Measurements from ENCODE around the gene VPS13C. TPM values are rescaled to one million over a fixed set of nuclear protein-coding genes. Genes with fewer than 3 reads are reported as not detected.

VPS13C gene
- total RNA-seq, 1 donor from 2014 or later, result 87.1 TPM

DNA sequence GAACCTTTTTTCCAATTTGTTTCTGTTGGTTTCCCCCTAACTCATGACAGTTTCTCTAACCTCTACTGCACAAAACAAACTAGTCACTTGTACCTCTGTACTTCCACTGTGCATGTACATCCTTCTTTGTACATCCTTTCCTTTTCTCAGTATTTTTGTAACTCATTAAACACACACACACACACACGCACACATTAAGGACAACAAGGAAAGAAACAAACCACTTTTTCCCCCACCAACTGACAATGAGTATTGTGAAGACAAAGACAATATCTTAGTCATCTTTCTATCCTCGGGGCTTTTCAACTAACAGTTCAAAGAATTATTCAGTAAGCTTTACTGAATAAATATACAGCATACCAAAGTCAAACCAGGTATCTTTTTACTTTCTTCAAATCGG, 170.5 kb downstream of the VPS13C start:
- no peak overlapping the region for H3K4me3 ChIP-seq
- TF ChIP-seq, protein P1, sequence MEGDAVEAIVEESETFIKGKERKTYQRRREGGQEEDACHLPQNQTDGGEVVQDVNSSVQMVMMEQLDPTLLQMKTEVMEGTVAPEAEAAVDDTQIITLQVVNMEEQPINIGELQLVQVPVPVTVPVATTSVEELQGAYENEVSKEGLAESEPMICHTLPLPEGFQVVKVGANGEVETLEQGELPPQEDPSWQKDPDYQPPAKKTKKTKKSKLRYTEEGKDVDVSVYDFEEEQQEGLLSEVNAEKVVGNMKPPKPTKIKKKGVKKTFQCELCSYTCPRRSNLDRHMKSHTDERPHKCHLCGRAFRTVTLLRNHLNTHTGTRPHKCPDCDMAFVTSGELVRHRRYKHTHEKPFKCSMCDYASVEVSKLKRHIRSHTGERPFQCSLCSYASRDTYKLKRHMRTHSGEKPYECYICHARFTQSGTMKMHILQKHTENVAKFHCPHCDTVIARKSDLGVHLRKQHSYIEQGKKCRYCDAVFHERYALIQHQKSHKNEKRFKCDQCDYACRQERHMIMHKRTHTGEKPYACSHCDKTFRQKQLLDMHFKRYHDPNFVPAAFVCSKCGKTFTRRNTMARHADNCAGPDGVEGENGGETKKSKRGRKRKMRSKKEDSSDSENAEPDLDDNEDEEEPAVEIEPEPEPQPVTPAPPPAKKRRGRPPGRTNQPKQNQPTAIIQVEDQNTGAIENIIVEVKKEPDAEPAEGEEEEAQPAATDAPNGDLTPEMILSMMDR (IDR thresholded peaks at IDR 0.05), result no peak
- H3K27ac ChIP-seq, result no peak overlapping the region
- no peak for ATAC-seq
- intact Hi-C loops (cut with DNase I), result no loop called here
- no peaks in the 10 kb centered on the region for H3K4me1 ChIP-seq
- H3K9me3 ChIP-seq, result peaks cover 7% of the 10 kb centered on the region
- H3K36me3 ChIP-seq, result peaks cover 31% of the 10 kb centered on the region
- H3K27me3 ChIP-seq, result no peaks in the 10 kb centered on the region
- DNase-seq, result no peak

DNA sequence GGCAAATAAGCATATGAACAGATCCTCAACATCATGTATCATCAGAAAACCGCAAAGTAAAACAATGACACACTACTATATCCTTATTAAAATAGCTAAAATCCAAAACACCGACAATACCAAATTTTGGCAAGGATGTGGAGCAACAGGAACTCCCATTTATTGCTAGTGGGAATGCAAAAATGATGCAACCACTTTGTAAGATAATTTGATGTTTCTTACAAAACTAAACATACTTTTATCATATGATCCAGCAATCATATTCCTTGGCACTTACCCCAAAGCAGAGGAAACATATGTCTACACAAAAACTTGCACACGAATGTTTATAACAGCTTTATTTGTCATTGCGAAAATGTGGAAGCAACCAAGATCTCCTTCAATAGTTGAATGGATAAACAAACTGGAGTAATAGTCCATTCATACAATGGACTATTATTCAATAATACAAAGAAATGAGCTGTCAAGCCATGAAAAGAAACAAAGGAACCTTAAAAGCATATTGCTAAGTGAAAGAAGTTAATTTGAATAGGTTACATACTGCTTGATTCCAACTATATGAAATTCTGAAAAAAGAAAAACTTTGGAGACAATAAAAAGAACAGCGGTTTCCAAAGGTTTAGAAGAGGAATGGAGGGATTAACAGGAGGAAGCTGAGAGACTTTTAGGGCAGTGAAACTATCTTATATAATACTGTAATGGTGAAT, 172.0 kb downstream of the VPS13C start:
- intact Hi-C loops (cut with DNase I), result no loop called here

GRCh38 chr15:61880084-61880483, 180.2 kb downstream of the VPS13C start:
- ATAC-seq (no peak), DNase-seq (no peak)
- intact Hi-C loops (cut with DNase I), result no loop called here

More for the DNA sequence above, 172.0 kb downstream of the VPS13C start:
- H3K9me3 ChIP-seq, result peaks cover 7% of the 10 kb centered on the region
- no peaks in the 10 kb centered on the region for H3K4me1 ChIP-seq
- ATAC-seq (no peak), DNase-seq (no peak)
- no peak overlapping the region for H3K4me3 ChIP-seq
- TF ChIP-seq, protein P1 (IDR thresholded peaks at IDR 0.05), result no peak
- H3K27ac ChIP-seq, result no peak overlapping the region
- H3K36me3 ChIP-seq, result peaks cover 25% of the 10 kb centered on the region
- H3K27me3 ChIP-seq, result no peaks in the 10 kb centered on the region

DNA sequence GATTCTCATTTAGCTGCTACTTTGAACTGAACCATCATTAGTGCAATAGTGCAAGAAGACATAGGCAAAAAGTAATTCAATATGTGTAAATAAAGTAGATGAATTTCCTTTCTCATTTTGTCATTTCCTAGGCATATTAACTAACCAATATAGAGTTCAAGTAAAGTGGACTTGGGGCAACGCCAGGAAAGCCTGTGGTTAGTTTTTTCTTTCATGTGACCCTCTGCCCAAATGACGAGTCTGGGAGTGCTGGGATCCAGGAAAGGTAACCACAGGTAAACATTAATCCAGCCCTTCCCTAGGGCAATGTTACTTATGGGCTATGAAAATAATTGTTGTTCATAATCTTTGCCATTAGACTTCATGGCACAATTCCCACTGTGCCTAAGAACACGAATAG, 181.0 kb downstream of the VPS13C start:
- intact Hi-C loops (cut with DNase I), result no loop called here
- TF ChIP-seq, protein P1 (IDR thresholded peaks at IDR 0.05), result no peak
- DNase-seq (no peak), ATAC-seq (no peak)
- Histone ChIP-seq H3K4me3 (no peak overlapping the region), H3K4me1 (no peaks in the 10 kb centered on the region), H3K27ac (no peak overlapping the region), H3K9me3 (no peaks in the 10 kb centered on the region), H3K36me3 (peaks cover 70% of the 10 kb centered on the region), H3K27me3 (no peaks in the 10 kb centered on the region)

More at GRCh38 chr15:61880084-61880483, 180.2 kb downstream of the VPS13C start:
- Histone ChIP-seq H3K36me3 (peaks cover 63% of the 10 kb centered on the region), H3K4me1 (no peaks in the 10 kb centered on the region), H3K4me3 (no peak overlapping the region), H3K27ac (no peak overlapping the region), H3K27me3 (no peaks in the 10 kb centered on the region), H3K9me3 (no peaks in the 10 kb centered on the region)
- TF ChIP-seq, protein P1 (IDR thresholded peaks at IDR 0.05), result no peak

GRCh38 chr15:61871926-61872522, 188.2 kb downstream of the VPS13C start:
- no peaks in the 10 kb centered on the region for H3K27me3 ChIP-seq

More at GRCh38 chr15:61871926-61872522, 188.2 kb downstream of the VPS13C start:
- ATAC-seq, result no peak
- TF ChIP-seq, protein P1 (IDR thresholded peaks at IDR 0.05), result peak; percentile 49
- Histone ChIP-seq H3K4me1 (no peaks in the 10 kb centered on the region), H3K4me3 (no peak overlapping the region), H3K9me3 (no peaks in the 10 kb centered on the region), H3K27ac (no peak overlapping the region), H3K36me3 (peaks cover 81% of the 10 kb centered on the region)
- no peak for DNase-seq
- intact Hi-C loops (cut with DNase I), result no loop called here
